Upper lobe of left lung (tissue), 4 donors: ENCODE measurements around the gene CFHR1.

Source experiments
- POLR2AphosphoS5 ChIP-seq, 2 donors: sonication (generic); formaldehyde crosslinking; IDR thresholded peaks; one replicate each; pipeline ENCODE4 v1.5.1; 2017; ENCODE audit warnings: antibody characterized with exemption in 2 of 2
- TF ChIP-seq, protein P1 (sequence below), 6 experiments: fragments of 450-650 bp in 4 of 6; fragments of 200-600 bp in 2 of 6; sonication (generic) in 2 of 6; IDR thresholded peaks; one replicate each; pipeline ENCODE4 v1.5.1; 2016 to 2019; ENCODE audit warnings: antibody characterized with exemption in 6 of 6

DNA sequence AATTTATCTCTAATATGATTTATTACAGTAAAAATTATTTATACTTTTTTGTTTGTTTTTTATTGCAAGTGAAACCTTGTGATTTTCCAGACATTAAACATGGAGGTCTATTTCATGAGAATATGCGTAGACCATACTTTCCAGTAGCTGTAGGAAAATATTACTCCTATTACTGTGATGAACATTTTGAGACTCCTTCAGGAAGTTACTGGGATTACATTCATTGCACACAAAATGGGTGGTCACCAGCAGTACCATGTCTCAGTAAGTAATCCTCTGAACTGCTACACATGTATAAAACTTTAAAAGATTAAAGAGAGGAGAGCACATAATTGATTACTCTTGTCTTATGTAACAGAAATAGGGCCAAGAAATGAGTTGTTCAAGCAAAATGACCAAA, 40.4 kb upstream of the CFHR1 start:
- TF ChIP-seq, protein P1, sequence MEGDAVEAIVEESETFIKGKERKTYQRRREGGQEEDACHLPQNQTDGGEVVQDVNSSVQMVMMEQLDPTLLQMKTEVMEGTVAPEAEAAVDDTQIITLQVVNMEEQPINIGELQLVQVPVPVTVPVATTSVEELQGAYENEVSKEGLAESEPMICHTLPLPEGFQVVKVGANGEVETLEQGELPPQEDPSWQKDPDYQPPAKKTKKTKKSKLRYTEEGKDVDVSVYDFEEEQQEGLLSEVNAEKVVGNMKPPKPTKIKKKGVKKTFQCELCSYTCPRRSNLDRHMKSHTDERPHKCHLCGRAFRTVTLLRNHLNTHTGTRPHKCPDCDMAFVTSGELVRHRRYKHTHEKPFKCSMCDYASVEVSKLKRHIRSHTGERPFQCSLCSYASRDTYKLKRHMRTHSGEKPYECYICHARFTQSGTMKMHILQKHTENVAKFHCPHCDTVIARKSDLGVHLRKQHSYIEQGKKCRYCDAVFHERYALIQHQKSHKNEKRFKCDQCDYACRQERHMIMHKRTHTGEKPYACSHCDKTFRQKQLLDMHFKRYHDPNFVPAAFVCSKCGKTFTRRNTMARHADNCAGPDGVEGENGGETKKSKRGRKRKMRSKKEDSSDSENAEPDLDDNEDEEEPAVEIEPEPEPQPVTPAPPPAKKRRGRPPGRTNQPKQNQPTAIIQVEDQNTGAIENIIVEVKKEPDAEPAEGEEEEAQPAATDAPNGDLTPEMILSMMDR (IDR thresholded peaks at IDR 0.05): no peak
- no peak for TF ChIP-seq POLR2AphosphoS5 (IDR thresholded peaks at IDR 0.05)
